Activated CD8-positive, alpha-beta memory T cell treated with anti-CD3 and anti-CD28 coated beads, Interleukin-2, amount 50 U/mL, for 1 hour (primary cell): Measurements from ENCODE around the gene HOXD10.

Source experiments
- DNase-seq: peaks from one replicate; pipeline ENCODE4 v3.0.0-alpha.2; 2020; ENCODE audit errors: extremely low read depth

HOXD10 gene

GRCh38 chr2:176151442-176152287 lies 35.1 kb downstream of the HOXD10 start, which contains the start of gene HOXD4:
Gene HOXD4 (plus strand): TSS chr2:176151550. CDS start chr2:176151634, 84 bp downstream.
- no peak for DNase-seq

DNA sequence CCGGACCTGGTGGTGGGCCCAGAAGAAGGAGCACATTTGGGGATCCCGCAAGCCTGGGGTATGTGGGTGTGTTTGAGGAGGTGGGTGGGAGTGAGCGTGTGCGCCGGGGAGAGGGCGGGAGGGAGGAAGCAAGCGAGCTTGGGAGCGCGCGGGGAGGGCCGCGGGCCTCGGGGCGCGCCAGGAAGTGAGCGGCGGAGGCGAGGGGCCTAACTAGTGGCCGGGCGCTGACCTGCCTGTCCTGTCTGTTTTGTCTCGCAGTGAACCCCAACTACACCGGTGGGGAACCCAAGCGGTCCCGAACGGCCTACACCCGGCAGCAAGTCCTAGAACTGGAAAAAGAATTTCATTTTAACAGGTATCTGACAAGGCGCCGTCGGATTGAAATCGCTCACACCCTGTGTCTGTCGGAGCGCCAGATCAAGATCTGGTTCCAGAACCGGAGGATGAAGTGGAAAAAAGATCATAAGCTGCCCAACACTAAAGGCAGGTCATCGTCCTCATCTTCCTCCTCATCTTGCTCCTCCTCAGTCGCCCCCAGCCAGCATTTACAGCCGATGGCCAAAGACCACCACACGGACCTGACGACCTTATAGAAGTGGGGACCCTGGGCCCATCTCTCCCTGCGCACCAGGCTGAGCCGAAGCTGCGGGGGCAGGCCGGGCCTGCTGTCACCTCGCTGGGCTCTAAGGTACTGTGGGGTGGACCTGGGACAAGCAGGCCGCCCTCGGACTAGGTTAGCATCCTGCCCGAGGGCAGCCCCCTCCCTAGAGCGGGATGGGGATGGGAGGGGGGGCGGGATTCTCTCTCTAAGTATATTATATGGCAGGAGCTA lies 36.0 kb downstream of the HOXD10 start:
- no peak for DNase-seq

DNA sequence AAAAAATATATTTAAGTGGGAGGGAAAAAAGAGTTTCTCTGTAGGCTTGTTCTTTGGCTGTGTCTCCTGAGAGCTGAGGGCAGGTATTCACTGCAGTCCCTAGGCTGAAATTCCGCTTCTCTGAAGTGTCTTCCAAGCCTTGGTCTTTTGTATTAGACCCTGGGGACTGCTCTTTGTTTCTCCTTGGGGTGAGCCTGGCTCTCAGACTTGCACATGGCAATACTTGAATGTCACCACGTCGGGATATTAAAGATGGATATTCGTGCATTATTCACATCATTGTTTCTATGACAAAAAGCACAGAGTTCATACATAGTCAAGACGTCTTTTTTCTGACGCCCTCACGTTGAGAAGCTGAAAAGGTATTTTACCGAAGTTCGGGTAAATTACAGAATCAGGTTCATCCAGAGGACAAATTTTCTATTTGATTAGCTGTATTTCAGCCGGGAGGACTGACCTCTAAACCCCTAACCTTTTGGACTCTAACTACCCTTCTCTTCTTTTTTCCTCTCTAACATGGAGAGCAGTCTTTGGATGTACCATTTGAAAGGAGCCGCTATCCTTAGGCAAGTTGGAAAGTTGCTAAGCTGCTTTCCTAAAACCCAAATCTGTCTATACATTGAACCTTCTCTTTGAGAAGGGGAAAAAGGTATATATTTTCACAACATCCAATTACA lies 38.1 kb downstream of the HOXD10 start:
- DNase-seq: no peak

DNA sequence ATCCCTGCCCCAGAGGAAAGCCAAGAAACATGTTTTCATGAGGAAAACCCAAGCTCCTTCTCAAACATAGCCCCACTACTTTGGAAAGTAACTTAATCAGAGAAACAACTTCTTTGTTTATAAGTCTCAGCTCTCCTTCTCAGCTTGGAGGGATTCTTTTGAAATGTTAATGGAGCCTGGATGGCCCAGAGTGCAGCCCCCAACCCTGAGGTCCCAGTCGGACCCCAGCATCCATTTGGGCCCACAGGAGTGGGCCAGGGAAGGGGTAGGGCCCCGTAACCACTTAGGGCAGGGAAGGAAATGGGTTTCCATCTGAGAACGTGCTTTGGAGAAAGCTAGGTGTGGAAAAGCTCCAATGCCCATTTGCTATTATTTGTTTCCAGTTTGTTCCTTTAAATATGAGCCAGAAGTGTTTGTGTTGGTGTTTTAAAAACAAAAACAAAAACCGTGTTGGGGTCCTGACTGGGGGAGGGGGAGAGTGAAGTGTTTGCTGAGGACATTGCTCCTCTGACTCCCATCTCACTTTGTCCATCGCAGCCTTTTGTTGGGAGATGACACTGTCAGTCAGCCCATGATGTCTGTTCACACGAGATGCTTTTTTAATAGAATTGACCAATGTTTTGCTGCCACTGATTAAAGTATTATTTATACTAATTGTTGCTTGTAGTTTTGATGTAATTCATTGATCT lies 38.9 kb downstream of the HOXD10 start:
- no peak for DNase-seq

- no peak for DNase-seq
These were observed 39.8 kb downstream of the HOXD10 start for GRCh38 chr2:176156301-176156806.

DNA sequence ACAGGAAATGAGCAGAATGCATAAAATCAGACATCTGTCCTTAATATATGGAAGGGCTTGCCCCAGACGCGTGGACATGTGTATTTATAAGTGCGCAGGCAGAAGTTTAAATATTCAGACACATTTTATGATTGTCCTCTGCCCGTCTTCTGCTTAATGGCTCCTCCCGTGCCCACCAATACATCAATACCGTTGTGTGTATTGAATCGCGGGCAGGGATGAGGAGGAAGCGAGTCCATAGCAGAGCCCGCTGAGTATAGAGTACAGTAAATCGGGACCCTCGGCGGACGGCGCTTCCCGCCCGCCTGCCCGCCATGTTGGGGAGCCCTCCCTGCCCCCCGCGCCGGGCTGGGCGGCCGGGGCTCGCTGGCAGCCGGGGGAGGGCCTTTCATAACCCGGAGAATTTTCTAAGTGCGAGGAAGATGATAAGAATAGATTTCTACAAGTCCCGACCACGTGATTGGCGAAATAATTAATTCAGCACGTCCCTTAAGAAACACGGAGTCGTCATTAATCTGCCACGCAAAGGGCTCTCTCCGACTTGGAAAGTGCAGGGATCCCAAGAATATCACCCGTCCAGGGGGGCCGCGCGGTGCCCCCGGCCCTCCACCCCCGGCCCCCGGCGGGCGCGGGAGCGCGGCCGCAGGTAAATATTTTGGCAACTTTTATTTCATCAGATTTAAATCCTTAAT lies 40.4 kb downstream of the HOXD10 start, which contains the start of gene HOXD3:
HOXD3 (plus strand) TSS at position 501 of the 692 bp plus-strand sequence. CDS start 11,808 bp downstream, outside the sequence.
- DNase-seq: no peak

DNA sequence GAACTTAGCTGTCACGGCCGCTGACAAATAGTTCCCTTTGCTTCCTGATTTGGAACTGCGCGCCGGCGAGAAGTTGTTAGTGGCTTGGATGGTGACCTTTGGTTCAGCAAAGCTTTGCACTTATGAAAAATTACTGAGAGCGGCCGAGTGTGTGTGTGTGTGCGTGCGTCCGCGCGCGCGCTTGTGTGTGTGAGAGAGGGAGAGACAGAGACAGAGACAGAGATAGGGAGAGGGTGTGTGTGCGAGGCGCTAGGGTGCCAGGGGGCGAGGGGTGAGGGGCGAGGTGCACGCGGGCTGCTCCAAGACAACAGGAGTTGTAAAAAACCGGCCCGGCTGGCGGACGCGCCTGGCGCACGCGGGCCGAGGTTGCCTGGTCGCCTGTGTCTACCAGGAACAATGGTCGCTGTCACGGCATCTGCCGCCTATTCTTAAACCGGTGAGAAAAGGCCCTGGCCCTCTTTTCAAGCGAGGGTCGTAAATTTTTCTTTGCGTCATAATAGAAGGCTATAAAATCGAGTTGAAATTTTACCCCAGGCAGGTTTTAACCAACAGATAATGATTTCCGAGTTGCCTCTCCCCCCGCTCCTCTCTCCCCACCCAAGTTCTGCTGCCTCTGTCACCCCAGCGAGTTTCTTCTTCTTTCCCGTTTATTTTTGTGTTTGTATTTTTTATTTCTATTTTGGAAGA lies 41.1 kb downstream of the HOXD10 start:
- no peak for DNase-seq

DNA sequence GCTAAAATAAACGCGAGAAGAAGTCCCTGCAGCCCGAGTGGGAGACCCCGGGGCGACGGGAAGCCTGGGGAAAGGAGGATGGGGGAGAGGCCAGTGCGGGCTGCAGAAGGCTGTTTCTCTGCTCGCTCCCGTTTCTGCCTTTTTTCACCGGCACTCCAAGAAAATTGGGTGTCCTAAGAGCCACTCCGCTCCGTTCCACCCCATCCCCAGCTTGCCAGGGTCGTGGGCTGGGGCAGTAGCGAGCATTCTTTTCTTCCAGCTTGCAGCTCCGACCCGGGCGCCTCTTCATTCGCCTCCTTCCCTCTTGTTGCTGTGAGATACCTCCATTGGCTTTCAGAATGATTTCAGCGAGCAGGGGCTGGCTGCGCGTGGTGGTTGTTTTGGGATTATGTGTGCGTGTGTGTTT lies 41.6 kb downstream of the HOXD10 start:
- no peak for DNase-seq

DNA sequence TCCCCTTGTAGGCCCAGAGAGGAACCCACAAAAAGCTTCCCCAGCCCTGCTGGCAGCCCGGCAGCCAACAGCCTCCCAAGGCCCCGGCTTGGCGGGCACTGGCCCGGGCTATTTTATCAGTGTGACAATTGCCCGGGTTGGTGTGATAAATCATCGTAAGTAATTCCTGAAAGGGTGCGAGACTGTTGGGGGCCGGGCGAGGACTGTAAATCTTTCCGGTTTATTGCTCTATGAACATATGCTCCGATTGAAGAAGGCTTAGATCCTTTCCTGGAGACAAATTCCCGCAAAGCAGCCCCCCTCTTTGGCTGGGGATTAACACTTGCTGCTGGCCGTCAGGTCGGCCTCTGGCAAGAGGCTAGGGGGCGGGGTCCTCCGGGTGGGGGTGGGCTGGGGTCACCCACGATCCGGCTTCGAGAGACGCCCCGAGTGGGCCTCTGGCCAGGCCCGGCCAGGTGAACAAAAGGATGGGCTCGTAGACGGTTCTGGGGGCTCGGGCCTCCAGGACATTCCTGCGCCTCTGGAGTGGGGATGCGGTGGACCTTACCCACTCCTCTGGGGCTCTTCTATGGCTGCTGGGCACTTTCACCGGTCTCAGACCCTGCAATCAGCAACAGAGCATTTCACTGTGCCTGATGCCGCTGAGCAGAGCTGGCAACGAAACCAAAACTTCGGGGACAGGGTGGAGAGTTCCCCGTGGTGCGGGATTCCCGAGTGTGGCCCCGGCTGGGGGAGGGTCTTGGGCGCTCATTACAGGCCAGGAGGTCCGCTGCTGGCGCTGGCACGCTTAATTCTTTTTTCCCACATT lies 42.5 kb downstream of the HOXD10 start:
- DNase-seq: no peak

GRCh38 chr2:176159663-176160250 lies 43.2 kb downstream of the HOXD10 start:
- no peak for DNase-seq

GRCh38 chr2:176160251-176160985 lies 43.8 kb downstream of the HOXD10 start:
- DNase-seq: no peak

- no peak for DNase-seq
These were observed 44.6 kb downstream of the HOXD10 start for GRCh38 chr2:176160986-176161824.

GRCh38 chr2:176161825-176162626 lies 45.4 kb downstream of the HOXD10 start:
- no peak for DNase-seq

- DNase-seq: no peak
These were observed 46.5 kb downstream of the HOXD10 start for GRCh38 chr2:176162911-176163671.

- no peak for DNase-seq
These were observed 47.1 kb downstream of the HOXD10 start for GRCh38 chr2:176163672-176164056.

DNA sequence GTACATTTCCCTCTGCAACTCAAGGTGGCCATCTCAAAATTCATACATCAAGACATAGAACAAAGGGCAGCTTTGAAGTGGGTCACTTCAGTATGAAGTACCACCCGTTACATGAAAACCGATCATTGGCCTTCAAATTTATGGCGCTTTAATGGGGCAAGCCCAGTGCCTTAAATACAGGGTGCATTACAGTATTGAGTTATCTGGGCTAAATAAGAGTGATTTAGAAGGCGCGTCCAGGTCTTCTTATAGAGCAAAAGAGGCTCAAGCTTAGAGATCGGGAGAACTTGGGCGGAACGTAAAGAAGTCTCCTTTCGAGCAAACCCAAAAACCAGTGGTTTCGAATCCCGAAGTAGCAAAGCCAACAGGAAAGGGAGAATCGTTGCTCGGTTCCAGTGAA lies 47.6 kb downstream of the HOXD10 start:
- DNase-seq: no peak
